HG03039 (cell line): ENCODE measurements around the gene CUEDC1.
"Not testable (repeated sequence)": the region's sequence is repeated elsewhere in the genome, so short reads cannot be mapped to it uniquely, and the experiment has no call there.

Experiments used
- ATAC-seq: cut with Tn5 transposase; IDR thresholded peaks from one replicate; pipeline ENCODE4 v1.9.1; 2021; ENCODE audit warnings: mild to moderate bottlenecking, moderate library complexity; ENCODE audit not compliant: unreplicated experiment

The CUEDC1 gene

DNA sequence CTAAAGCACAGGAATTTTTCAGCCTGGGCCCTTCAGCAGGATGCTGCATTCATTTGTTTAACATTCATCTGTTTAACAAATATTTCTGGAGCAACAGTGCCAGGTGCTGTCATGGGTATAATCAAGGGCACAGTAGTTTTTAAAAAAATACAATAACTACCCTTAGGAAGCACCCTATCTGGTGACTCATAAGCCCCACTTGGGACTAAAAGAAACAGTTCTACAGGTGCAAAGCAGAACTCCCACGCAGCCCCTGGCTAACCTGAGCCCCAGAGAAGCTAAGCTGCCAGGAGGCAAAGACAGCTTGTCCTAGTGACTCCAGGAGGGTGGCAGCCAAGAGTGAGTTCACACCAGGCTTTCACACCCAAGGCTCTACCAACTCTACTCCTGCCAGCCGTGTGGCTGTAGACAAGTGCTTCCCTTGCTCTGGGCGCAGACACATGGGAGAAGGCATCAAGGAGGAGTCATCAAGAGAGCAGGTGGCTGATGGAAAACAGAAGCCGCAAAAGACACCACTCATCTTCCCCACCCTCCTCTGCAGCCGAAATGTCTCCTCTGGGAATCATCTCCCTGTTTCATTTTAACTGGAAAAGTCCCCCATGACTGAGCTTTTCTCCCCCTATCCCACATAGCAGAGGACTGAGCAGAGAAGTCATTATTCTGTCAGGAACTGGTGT, 14.4 kb downstream of the CUEDC1 start:
- ATAC-seq = no peak

- ATAC-seq = no peak
Measured at GRCh38 chr17:57940231-57940630, 15.0 kb downstream of the CUEDC1 start.

GRCh38 chr17:57939797-57940196, 15.4 kb downstream of the CUEDC1 start:
- ATAC-seq = peak; percentile 53

DNA sequence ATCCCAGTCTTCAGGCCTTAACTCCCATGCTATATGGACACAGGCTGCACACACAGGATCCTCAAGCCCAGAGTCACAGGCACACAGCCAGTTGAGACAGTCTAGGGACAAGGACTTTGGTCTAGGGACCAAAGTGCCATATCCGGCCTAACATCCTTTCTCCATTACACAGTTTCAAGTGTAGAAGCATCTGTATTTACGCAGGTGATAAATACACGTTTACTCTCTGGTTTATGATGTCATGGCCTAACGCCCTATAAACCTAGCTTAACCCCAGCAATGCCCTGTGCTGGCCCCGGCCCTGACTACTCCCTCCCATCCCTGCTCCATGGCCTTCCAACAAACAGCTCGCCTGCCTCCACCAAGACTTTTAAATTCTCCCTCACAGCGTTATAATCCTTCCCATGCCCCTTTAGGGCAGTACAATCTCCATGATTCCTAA, 17.1 kb downstream of the CUEDC1 start:
- no peak for ATAC-seq

DNA sequence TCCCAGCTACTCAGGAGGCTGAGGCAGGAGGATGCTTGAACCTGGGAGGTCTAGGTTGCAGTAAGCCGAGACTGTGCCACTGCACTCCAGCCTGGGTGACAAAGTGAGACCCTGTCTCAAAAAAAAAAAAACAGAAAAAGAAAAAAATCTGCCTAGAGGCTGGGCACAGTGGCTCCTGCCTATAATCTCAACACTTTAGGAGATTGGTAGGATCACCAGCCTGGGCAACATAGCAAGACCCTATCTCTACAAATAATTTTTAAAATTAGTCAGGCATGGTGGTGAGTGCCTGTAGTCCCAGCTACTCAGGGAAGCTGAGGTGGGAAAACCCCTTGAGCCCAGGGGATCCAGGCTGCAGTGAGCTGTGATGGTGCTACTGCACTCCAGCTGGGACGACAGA, 17.7 kb downstream of the CUEDC1 start:
- ATAC-seq = no peak

- no peak for ATAC-seq
Measured at GRCh38 chr17:57935833-57936807, 19.1 kb downstream of the CUEDC1 start.

DNA sequence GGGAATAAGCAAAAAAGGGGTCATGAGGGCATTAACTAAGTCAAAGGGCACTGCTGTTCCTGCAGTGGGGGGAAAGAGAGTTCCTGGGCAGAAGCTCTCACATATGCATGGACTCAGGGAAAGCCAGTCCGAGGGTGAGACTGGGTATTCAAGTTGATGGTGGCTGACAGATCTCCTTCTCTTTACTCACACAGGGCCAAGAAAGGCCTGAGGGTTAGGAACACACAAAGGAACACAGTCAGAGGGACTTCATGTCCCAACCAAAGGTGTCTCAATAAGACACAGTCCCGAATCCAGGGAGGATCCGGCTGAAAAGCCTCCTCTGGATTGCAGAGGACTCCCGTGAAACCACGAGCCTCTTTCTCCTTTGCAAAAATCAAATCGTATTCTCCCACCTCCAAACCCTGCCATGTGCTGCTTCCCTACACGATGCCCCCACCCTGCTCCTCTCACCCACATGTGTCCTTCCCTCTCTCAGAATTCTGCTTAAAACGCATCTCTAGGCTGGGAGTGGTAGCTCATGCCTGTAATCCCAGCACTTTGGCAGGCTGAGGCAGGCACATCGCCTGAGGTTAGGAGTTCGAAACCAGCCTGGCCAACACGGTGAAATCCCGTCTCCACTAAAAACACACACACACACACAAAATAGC, 23.6 kb downstream of the CUEDC1 start:
- no peak for ATAC-seq

DNA sequence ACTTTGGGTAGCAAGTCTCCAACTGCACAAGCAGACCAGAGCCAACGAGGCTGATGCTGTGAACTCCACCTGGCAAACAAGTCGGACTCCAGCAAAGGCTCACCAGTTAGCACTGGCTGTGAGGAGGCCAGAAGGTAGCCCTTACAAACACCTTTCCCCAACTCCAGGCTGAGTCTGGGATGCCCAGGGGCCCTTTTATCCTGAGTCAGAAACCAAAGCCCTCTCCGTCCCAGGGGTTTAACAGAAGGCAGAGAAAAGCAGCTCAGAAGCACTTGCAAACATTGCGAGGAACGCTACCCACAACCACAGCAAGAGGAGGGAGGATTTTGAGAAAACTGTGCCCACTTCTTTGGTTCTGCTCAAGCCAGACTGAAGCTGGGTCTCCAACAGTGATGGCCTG, 25.0 kb downstream of the CUEDC1 start:
- no peak for ATAC-seq

- no peak for ATAC-seq
Measured at GRCh38 chr17:57929386-57929785, 25.8 kb downstream of the CUEDC1 start.

- ATAC-seq = no peak
Measured at GRCh38 chr17:57928928-57929327, 26.3 kb downstream of the CUEDC1 start.

GRCh38 chr17:57927048-57927723, 28.0 kb downstream of the CUEDC1 start:
- ATAC-seq = no peak

GRCh38 chr17:57926723-57927047, 28.5 kb downstream of the CUEDC1 start:
- ATAC-seq = no peak

DNA sequence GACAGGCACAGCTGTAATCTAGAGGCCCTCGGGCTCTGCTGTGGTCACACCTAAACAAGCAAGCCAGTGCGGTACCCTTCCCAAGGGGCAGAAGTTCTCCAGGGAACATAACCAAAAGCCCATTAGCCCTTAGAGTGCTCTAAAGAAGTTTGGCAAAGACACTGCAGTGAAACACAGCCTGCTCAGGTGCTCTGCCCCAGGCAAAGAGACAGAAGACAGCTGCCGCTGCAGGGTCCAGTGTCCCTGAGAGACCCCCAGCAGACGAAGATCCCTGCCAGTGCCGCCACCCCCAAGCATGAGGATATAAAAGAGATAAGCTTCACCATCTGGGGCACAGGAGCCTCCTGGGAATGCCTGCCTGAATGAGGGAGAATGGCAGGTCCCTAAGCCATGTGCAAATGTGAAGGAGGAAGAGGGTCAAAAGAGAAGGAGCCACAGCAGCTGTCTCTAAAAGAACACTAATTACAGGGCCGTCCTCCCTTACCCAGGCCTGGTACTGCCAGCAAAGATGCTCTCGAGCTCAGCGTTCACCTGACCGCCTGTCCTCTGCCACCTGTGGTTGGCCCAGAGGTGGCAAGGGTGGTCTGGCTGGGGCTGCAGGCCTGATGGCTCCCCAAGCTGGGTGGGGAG, 29.7 kb downstream of the CUEDC1 start:
- no peak for ATAC-seq

GRCh38 chr17:57924677-57925076, 30.5 kb downstream of the CUEDC1 start:
- ATAC-seq = no peak

DNA sequence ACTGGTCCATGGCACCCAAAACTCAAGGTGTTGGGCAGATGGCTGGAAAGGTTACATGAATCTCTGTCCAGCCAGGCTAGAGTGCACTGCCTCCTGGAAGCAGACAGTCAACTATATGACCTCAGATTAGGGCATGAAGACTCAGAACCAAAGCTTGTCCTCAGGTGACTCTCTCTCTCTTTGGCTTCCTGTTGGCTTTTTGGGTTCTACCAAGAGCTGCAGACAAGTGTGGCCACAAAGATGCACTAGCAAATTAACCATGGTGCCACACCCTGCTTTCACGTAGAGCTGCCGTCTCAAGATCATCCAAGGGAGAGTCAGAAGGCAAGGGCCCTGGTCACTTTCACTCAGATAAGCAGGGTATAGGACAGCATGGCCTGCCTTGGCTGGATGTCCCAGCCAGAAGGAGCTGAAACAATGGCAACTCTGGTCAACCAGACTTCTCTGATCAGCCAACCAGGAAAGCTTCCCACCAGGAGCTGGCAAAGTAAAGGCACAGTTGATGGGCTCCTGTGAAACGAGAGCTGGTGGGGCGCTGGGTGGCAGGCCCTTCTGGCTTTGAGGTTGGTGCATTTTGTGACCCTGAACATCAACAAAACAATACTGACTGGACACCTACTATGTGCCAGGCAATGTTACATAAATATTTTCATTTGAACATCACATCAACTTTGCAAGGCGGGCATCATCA, 31.9 kb downstream of the CUEDC1 start:
- no peak for ATAC-seq

DNA sequence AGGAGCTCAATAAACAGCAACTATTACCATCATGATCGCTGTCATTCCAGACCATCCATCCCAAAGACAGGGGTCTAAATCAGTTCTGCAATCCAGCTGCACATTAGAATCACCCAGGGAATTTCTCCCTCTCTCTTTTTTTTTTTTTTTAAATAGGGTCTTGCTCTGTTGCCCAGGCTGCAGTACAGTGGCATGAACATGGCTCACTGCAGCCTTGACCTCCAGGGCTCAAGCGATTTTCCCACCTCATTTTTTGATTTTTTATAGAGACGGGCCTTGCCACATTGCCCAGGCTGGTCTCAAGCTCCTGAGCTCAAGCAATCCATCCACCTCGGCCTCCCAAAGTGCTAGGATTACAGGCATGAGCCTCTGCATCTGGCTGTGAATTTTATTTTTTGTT, 32.5 kb downstream of the CUEDC1 start:
- ATAC-seq = not testable (repeated sequence)

- ATAC-seq = no peak
Measured at GRCh38 chr17:57920916-57921703, 34.1 kb downstream of the CUEDC1 start.

- ATAC-seq = no peak
Measured at GRCh38 chr17:57919918-57920317, 35.3 kb downstream of the CUEDC1 start.
